HCT116 (cell line): ENCODE measurements around the gene IL15. TPM values are rescaled to one million over a fixed set of nuclear protein-coding genes. Genes with fewer than 3 reads are reported as not detected.

Experiments
- ATAC-seq: fragments of 200-7000 bp; cut with Tn5 transposase; 2 replicates; pipeline ENCODE4 v1.9.1; 2020; ENCODE audit warnings: mild to moderate bottlenecking, moderate library complexity
- BruUV-seq: library from RNA; stranded (reverse); fragments of 400-500 nt; replicated peaks from 2 replicates; lab custom pipeline; 2021; lab: Mats Ljungman, UMichigan
- CTCF ChIA-PET: fragments of 300-600 bp; sonication (Branson Sonifier 250); formaldehyde crosslinking; loops from one replicate; lab custom pipeline; 2021; ENCODE audit warnings: antibody characterized with exemption; lab: Charles Lee
- POLR2A ChIA-PET: fragments of 300-600, 350-600 bp; sonication (Branson Sonifier 250); formaldehyde crosslinking; loops from one replicate; lab custom pipeline; 2021; ENCODE audit warnings: antibody characterized with exemption; lab: Charles Lee
- RAD21 ChIA-PET, 2 experiments: fragments of 300-600 bp; sonication (Branson Sonifier 250); formaldehyde crosslinking; loops; one replicate each; lab custom pipeline; 2023; ENCODE audit warnings: low total read pairs in 2 of 2; ENCODE audit not compliant: uncharacterized antibody in 2 of 2, unreplicated experiment in 2 of 2, low non-redundant PET in 1 of 2; lab: Charles Lee
- DNase-seq: peaks from one replicate; pipeline ENCODE4 v3.0.0-alpha.2; 2010; ENCODE audit warnings: low read depth, low spot score
- H2AFZ ChIP-seq: fragments of 200-600 bp; shearing (Covaris generic), sonication (generic); 2 replicates; pipeline ENCODE4 v1.6.1; 2017; ENCODE audit warnings: low read depth, mixed run types, mixed read lengths, antibody characterized with exemption, low read length; ENCODE audit not compliant: poor library complexity, severe bottlenecking
- H3K27ac ChIP-seq: 2 replicates; pipeline ENCODE4 v1.5.1; 2012; ENCODE audit warnings: low read depth, low read length
- H3K27me3 ChIP-seq: fragments of 200-600 bp; sonication (generic); 2 replicates; pipeline ENCODE4 v1.6.1; 2016; ENCODE audit warnings: mixed run types, low read length, mixed read lengths; ENCODE audit not compliant: insufficient read depth
- H3K36me3 ChIP-seq, 2 experiments: fragments of 200-500 bp in 1 of 2; fragments of 200-600 bp in 1 of 2; sonication (Bioruptor generic) in 1 of 2; sonication (generic) in 1 of 2; 2 replicates each; pipeline versions ENCODE4 v1.5.1 to v1.6.1; 2014 to 2016; ENCODE audit warnings: low read length in 2 of 2, inconsistent platforms in 1 of 2, mixed read lengths in 1 of 2, mixed run types in 1 of 2; ENCODE audit not compliant: insufficient read depth in 2 of 2, control insufficient read depth in 1 of 2
- H3K4me1 ChIP-seq, 2 experiments: fragments of 200-600 bp in 1 of 2; sonication (generic) in 1 of 2; 2 replicates each; pipeline versions ENCODE4 v1.5.1 to v1.6.1; 2012 to 2017; ENCODE audit warnings: low read length in 2 of 2, inconsistent platforms in 1 of 2, mild to moderate bottlenecking in 1 of 2, mixed read lengths in 1 of 2, mixed run types in 1 of 2, moderate library complexity in 1 of 2; ENCODE audit not compliant: insufficient read depth in 2 of 2, control insufficient read depth in 1 of 2
- H3K4me2 ChIP-seq: fragments of 200-600 bp; sonication (generic); 2 replicates; pipeline ENCODE4 v1.6.1; 2017; ENCODE audit warnings: mixed run types, low read length, mixed read lengths
- H3K4me3 ChIP-seq, 2 experiments: fragments of 200-600 bp in 1 of 2; sonication (generic) in 1 of 2; replicated peaks in 1 of 2; 2 replicates each; pipeline ENCODE4 v1.5.1; 2011 to 2016; ENCODE audit warnings: low read length in 2 of 2, control low read depth in 1 of 2, low read depth in 1 of 2, mild to moderate bottlenecking in 1 of 2, mixed read lengths in 1 of 2, mixed run types in 1 of 2
- H3K79me2 ChIP-seq: fragments of 200-600 bp; sonication (generic); 2 replicates; pipeline ENCODE4 v1.6.1; 2017; ENCODE audit warnings: mild to moderate bottlenecking, mixed run types, low read length, moderate library complexity, mixed read lengths; ENCODE audit not compliant: insufficient read depth
- H3K9ac ChIP-seq: fragments of 200-600 bp; sonication (generic); 2 replicates; pipeline ENCODE4 v1.6.1; 2016; ENCODE audit warnings: low read length, mixed read lengths
- H3K9me2 ChIP-seq: fragments of 200-600 bp; sonication (generic), shearing (Covaris generic); 2 replicates; pipeline ENCODE4 v1.6.1; 2017; ENCODE audit warnings: mixed run types, mild to moderate bottlenecking, moderate library complexity; ENCODE audit not compliant: insufficient read depth
- H3K9me3 ChIP-seq, 2 experiments: fragments of 200-500 bp in 1 of 2; fragments of 200-600 bp in 1 of 2; sonication (Bioruptor generic) in 1 of 2; sonication (generic) in 1 of 2; 2 replicates each; pipeline ENCODE4 v1.6.1; 2014 to 2017; ENCODE audit warnings: low read length in 2 of 2, mixed read lengths in 2 of 2, inconsistent platforms in 1 of 2, low read depth in 1 of 2, mild to moderate bottlenecking in 1 of 2, mixed run types in 1 of 2, moderate library complexity in 1 of 2; ENCODE audit not compliant: control insufficient read depth in 1 of 2, insufficient read depth in 1 of 2
- H4K20me1 ChIP-seq: fragments of 200-600 bp; sonication (generic), shearing (Covaris generic); 2 replicates; pipeline ENCODE4 v1.6.1; 2017; ENCODE audit warnings: mixed run types, mild to moderate bottlenecking, moderate library complexity; ENCODE audit not compliant: insufficient read depth
- FOSL1 ChIP-seq: IDR thresholded peaks from 2 replicates; pipeline ENCODE4 v1.6.1; 2012; ENCODE audit warnings: low read depth
- JUND ChIP-seq: IDR thresholded peaks from 2 replicates; pipeline ENCODE4 v1.6.1; 2012
- POLR2A ChIP-seq: IDR thresholded peaks from 2 replicates; pipeline ENCODE4 v1.7.0; 2011; ENCODE audit warnings: borderline replicate concordance; ENCODE audit not compliant: insufficient read depth, insufficient read length; ENCODE audit errors: extremely low read depth
- RAD21 ChIP-seq: IDR thresholded peaks from 2 replicates; pipeline ENCODE4 v1.6.1; 2012; ENCODE audit warnings: low read depth, mild to moderate bottlenecking
- TCF7L2 ChIP-seq: IDR thresholded peaks from 2 replicates; pipeline ENCODE4 v1.7.0; 2011; ENCODE audit warnings: borderline replicate concordance, inconsistent platforms; ENCODE audit not compliant: insufficient read depth, insufficient read length; ENCODE audit errors: extremely low read depth
- YY1 ChIP-seq: IDR thresholded peaks from 2 replicates; pipeline ENCODE4 v1.6.1; 2011; ENCODE audit warnings: low read length, low read depth, moderate library complexity, mild to moderate bottlenecking; ENCODE audit not compliant: insufficient replicate concordance; ENCODE audit errors: extremely low read depth
- intact Hi-C: fragments of 100-400 bp; cut with micrococcal nuclease; formaldehyde crosslinking; loops from 2 replicates; pipeline ENCODE4 v1.10.0; 2022
- total RNA-seq: library from RNA; stranded (reverse); gene quantifications from one replicate; pipeline ENCODE4 v1.2.1, GENCODE V29; 2021; ENCODE audit not compliant: unreplicated experiment
- TF ChIP-seq, protein P1 (sequence below): IDR thresholded peaks from 2 replicates; pipeline ENCODE4 v1.6.1; 2011; ENCODE audit warnings: mild to moderate bottlenecking, low read length, moderate library complexity; ENCODE audit not compliant: insufficient replicate concordance; ENCODE audit errors: extremely low read depth
- TF ChIP-seq, protein P2 (sequence below): IDR thresholded peaks from 2 replicates; pipeline ENCODE4 v1.6.1; 2012; ENCODE audit warnings: low read depth

Gene IL15
- total RNA-seq, 1 experiment from 2014 or later = 1.2 TPM

DNA sequence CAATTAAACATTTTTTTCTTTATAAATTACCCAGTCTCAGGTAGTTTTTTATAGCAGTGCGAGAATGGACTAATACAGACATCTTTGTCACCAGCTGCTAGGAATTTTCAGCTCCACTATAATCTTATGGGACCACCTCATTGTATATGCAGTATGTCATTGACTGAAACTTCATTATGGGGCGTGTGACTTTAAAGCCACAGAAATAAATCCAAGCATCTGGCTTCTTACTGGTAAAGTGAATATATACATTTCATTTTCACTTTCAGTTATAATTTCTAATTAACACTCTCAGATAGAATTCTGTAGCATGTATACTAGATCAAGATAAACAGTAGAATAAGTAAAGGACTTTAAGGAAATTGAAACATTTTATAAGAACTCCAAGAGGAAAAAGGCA lies 21.9 kb downstream of the IL15 start (continued):
- TF ChIP-seq, protein P1, sequence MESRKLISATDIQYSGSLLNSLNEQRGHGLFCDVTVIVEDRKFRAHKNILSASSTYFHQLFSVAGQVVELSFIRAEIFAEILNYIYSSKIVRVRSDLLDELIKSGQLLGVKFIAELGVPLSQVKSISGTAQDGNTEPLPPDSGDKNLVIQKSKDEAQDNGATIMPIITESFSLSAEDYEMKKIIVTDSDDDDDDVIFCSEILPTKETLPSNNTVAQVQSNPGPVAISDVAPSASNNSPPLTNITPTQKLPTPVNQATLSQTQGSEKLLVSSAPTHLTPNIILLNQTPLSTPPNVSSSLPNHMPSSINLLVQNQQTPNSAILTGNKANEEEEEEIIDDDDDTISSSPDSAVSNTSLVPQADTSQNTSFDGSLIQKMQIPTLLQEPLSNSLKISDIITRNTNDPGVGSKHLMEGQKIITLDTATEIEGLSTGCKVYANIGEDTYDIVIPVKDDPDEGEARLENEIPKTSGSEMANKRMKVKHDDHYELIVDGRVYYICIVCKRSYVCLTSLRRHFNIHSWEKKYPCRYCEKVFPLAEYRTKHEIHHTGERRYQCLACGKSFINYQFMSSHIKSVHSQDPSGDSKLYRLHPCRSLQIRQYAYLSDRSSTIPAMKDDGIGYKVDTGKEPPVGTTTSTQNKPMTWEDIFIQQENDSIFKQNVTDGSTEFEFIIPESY = no peak

DNA sequence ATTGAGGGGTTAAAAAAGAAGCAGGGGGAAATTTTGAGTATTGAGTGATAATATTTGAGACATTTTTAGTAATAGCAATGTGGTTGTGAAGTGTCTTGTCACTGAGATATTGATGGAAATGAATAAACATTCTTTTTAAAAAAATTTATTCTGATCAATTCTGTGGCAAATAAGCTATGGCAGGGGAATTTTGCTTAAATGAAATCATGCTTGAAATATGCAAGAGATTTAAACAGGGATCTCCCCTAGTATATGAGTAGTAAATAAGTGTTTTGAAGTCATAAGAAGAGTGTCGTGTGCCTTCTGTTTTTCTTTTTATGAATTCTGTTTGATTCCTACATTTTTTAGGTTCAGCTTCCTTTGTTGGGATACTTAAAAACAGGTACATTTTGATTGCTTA lies 23.2 kb downstream of the IL15 start:
- Histone ChIP-seq H3K9ac (no peak overlapping the region), H3K4me1 (no peaks in the 10 kb centered on the region), H4K20me1 (no peaks in the 10 kb centered on the region), H3K27ac (no peak overlapping the region), H3K79me2 (no peaks in the 10 kb centered on the region), H3K36me3 (no peaks in the 10 kb centered on the region), H3K27me3 (no peaks in the 10 kb centered on the region), H3K4me2 (no peak overlapping the region), H2AFZ (no peak overlapping the region), H3K4me3 (no peak overlapping the region), H3K9me3 (no peaks in the 10 kb centered on the region), H3K9me2 (no peaks in the 10 kb centered on the region)
- DNase-seq (no peak), ATAC-seq (no peak)
- BruUV-seq = no TSS peak
- intact Hi-C loops = loop anchor here (1.0 kb wide), 1 partner anchor 313 kb away; no protein-coding TSS in a partner anchor
- TF ChIP-seq RAD21 = no peak
- TF ChIP-seq, protein P1 = no peak
- TF ChIP-seq TCF7L2 = no peak
- TF ChIP-seq, protein P2, sequence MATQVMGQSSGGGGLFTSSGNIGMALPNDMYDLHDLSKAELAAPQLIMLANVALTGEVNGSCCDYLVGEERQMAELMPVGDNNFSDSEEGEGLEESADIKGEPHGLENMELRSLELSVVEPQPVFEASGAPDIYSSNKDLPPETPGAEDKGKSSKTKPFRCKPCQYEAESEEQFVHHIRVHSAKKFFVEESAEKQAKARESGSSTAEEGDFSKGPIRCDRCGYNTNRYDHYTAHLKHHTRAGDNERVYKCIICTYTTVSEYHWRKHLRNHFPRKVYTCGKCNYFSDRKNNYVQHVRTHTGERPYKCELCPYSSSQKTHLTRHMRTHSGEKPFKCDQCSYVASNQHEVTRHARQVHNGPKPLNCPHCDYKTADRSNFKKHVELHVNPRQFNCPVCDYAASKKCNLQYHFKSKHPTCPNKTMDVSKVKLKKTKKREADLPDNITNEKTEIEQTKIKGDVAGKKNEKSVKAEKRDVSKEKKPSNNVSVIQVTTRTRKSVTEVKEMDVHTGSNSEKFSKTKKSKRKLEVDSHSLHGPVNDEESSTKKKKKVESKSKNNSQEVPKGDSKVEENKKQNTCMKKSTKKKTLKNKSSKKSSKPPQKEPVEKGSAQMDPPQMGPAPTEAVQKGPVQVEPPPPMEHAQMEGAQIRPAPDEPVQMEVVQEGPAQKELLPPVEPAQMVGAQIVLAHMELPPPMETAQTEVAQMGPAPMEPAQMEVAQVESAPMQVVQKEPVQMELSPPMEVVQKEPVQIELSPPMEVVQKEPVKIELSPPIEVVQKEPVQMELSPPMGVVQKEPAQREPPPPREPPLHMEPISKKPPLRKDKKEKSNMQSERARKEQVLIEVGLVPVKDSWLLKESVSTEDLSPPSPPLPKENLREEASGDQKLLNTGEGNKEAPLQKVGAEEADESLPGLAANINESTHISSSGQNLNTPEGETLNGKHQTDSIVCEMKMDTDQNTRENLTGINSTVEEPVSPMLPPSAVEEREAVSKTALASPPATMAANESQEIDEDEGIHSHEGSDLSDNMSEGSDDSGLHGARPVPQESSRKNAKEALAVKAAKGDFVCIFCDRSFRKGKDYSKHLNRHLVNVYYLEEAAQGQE = no peak
- no peak for TF ChIP-seq JUND
- no peak for TF ChIP-seq YY1
- TF ChIP-seq POLR2A = no peak
- TF ChIP-seq FOSL1 = no peak
- ChIA-PET POLR2A (interaction anchor here (0.8 kb wide), 1 partner anchor 21 kb away, joined by 3 read pairs; no protein-coding TSS in a partner anchor), RAD21 (no interaction called here), CTCF (no interaction called here)
